Neural crest cell (in vitro differentiated cells): ENCODE data around the gene NLGN3. TPM values are rescaled to one million over a fixed set of nuclear protein-coding genes. Genes with fewer than 3 reads are reported as not detected.

Experiments used
- DNase-seq: peaks from one replicate; pipeline ENCODE4 v3.0.0; 2021; ENCODE audit warnings: low read depth, mixed read lengths, low spot score
- H3K27ac Mint-ChIP-seq: one replicate; pipeline ENCODE4 v1.8.0; 2021; ENCODE audit warnings: mild to moderate bottlenecking, mixed read lengths; ENCODE audit not compliant: unreplicated experiment
- H3K27me3 Mint-ChIP-seq: 2 replicates; pipeline ENCODE4 v1.8.0; 2021; ENCODE audit warnings: low read depth, mild to moderate bottlenecking, mixed read lengths
- H3K36me3 Mint-ChIP-seq: 2 replicates; pipeline ENCODE4 v1.8.0; 2021; ENCODE audit warnings: low read depth, mild to moderate bottlenecking, mixed read lengths
- H3K4me1 Mint-ChIP-seq: 2 replicates; pipeline ENCODE4 v1.8.0; 2021; ENCODE audit warnings: mixed read lengths
- H3K4me3 Mint-ChIP-seq: one replicate; pipeline ENCODE4 v1.8.0; 2021; ENCODE audit warnings: mild to moderate bottlenecking, mixed read lengths
- H3K9me3 Mint-ChIP-seq: 2 replicates; pipeline ENCODE4 v1.8.0; 2021; ENCODE audit warnings: mixed read lengths
- total RNA-seq: library from RNA; stranded (reverse); gene quantifications from 2 replicates; pipeline ENCODE4 v1.2.1, GENCODE V29; 2021
- TF ChIP-seq, protein P1 (sequence below): fragments of 200-600 bp; sonication (generic); conservative IDR thresholded peaks from 2 replicates; pipeline ENCODE4 v1.5.0; 2021; ENCODE audit warnings: antibody characterized with exemption, mild to moderate bottlenecking

Gene NLGN3
- total RNA-seq, 1 donor from 2014 or later = 31.5 TPM

DNA sequence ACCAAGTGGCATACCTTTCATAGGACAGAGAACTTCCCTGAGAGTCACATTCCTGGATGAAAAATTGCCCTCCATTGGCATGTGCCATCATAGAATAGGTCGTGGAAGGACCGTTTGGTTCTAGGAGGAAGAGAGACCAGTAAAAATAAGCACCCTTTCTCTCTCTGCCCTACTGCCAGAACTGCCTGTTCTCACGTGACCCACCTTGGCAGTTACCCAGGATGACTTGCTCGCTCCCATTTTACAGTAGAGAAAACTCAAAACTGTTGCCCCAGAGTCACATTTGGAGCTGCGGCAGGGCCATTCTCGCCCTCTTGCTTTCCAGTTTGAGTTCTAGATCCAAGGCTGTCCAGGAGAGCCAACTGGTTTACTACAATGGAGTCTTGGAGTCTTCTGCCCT, 1.1 kb upstream of the NLGN3 start:
- no peak for DNase-seq
- TF ChIP-seq, protein P1, sequence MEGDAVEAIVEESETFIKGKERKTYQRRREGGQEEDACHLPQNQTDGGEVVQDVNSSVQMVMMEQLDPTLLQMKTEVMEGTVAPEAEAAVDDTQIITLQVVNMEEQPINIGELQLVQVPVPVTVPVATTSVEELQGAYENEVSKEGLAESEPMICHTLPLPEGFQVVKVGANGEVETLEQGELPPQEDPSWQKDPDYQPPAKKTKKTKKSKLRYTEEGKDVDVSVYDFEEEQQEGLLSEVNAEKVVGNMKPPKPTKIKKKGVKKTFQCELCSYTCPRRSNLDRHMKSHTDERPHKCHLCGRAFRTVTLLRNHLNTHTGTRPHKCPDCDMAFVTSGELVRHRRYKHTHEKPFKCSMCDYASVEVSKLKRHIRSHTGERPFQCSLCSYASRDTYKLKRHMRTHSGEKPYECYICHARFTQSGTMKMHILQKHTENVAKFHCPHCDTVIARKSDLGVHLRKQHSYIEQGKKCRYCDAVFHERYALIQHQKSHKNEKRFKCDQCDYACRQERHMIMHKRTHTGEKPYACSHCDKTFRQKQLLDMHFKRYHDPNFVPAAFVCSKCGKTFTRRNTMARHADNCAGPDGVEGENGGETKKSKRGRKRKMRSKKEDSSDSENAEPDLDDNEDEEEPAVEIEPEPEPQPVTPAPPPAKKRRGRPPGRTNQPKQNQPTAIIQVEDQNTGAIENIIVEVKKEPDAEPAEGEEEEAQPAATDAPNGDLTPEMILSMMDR = no peak
- Mint-ChIP-seq H3K4me1 (peaks cover 24% of the 10 kb centered on the region), H3K27me3 (peaks cover 8% of the 10 kb centered on the region), H3K4me3 (peak overlapping the region; percentile 93), H3K36me3 (peaks cover 6% of the 10 kb centered on the region), H3K27ac (no peak overlapping the region), H3K9me3 (no peaks in the 10 kb centered on the region)

GRCh38 chrX:71147496-71148277, 3.0 kb downstream of the NLGN3 start:
- Mint-ChIP-seq H3K4me3 (peak overlapping the region; percentile 93), H3K4me1 (peaks cover 24% of the 10 kb centered on the region), H3K27ac (peak overlapping the region; percentile 57), H3K27me3 (peaks cover 8% of the 10 kb centered on the region), H3K36me3 (no peaks in the 10 kb centered on the region), H3K9me3 (no peaks in the 10 kb centered on the region)
- no peak for DNase-seq
- TF ChIP-seq, protein P1 = no peak

GRCh38 chrX:71148278-71148663, 3.6 kb downstream of the NLGN3 start:
- H3K27ac Mint-ChIP-seq = peak overlapping the region; percentile 57
- H3K27me3 Mint-ChIP-seq = peaks cover 8% of the 10 kb centered on the region
- no peaks in the 10 kb centered on the region for H3K9me3 Mint-ChIP-seq
- DNase-seq = no peak
- peak overlapping the region; percentile 54 for H3K4me3 Mint-ChIP-seq
- peaks cover 24% of the 10 kb centered on the region for H3K4me1 Mint-ChIP-seq
- TF ChIP-seq, protein P1 = no peak
- H3K36me3 Mint-ChIP-seq = no peaks in the 10 kb centered on the region

DNA sequence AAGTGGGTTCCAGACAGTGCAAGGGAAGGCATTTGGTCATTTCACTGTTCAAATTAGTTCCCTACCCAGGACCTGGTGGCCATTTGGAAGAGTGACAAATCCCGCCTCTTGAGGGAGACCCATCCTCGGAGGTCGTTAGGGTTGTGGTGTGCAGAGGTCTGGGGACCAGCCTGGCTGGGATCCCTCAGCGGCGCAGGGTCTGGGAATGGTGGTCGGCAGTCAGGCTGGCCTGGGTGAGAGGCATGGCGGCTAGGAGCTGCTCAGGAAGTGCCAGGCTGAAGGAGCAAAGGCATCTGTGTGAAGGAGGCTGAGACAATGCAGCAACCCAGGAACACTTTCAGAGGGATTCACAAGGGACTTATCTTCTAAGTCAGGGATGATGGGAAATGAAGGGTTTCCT, 6.7 kb downstream of the NLGN3 start:
- H3K36me3 Mint-ChIP-seq = peaks cover 9% of the 10 kb centered on the region

DNA sequence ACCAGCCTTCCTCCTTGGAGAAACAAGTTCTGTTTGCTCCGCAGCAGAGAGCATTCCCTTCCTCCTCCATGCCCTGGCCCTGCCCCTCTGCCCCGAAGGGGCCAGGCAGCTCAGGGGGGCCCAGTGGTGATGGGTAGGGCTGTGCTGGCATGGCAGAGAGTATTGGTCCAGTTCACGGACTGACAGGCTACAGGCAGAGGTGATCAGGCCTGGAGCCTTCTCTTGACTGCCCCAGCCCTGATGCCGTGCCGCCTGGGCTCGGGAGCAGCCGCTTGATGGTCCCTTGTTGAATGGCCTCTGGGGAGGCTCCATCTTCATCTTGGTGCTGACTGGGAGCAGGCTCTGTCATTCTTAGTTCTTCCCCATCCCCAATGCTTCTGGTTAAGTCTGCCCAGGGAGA, 9.6 kb downstream of the NLGN3 start:
- TF ChIP-seq, protein P1 = no peak
- H3K36me3 Mint-ChIP-seq = peaks cover 11% of the 10 kb centered on the region
- no peak for DNase-seq
- H3K27ac Mint-ChIP-seq = no peak overlapping the region
- H3K4me3 Mint-ChIP-seq = no peak overlapping the region
- H3K9me3 Mint-ChIP-seq = no peaks in the 10 kb centered on the region
- no peaks in the 10 kb centered on the region for H3K27me3 Mint-ChIP-seq
- no peaks in the 10 kb centered on the region for H3K4me1 Mint-ChIP-seq

More for the DNA sequence above, 6.7 kb downstream of the NLGN3 start:
- Mint-ChIP-seq H3K9me3 (no peaks in the 10 kb centered on the region), H3K27me3 (peaks cover 1% of the 10 kb centered on the region), H3K4me3 (no peak overlapping the region), H3K4me1 (peaks cover 12% of the 10 kb centered on the region), H3K27ac (no peak overlapping the region)
- DNase-seq = no peak
- TF ChIP-seq, protein P1 = no peak
